Glutamatergic neuron (in vitro differentiated cells): Measurements from ENCODE around the gene GAS2. TPM values are rescaled to one million over a fixed set of nuclear protein-coding genes. Genes with fewer than 3 reads are reported as not detected.

Experiments used
- DNase-seq: peaks from one replicate; pipeline ENCODE4 v3.0.0; 2022
- H3K27ac Mint-ChIP-seq: one replicate; pipeline ENCODE4 v1.8.0; 2020; ENCODE audit warnings: mild to moderate bottlenecking, mixed read lengths, inconsistent platforms; ENCODE audit not compliant: unreplicated experiment
- H3K27me3 Mint-ChIP-seq: one replicate; pipeline ENCODE4 v1.8.0; 2020; ENCODE audit warnings: mild to moderate bottlenecking, moderate library complexity, mixed read lengths, inconsistent platforms; ENCODE audit not compliant: unreplicated experiment
- H3K36me3 Mint-ChIP-seq: one replicate; pipeline ENCODE4 v1.8.0; 2020; ENCODE audit warnings: mild to moderate bottlenecking, mixed read lengths, inconsistent platforms; ENCODE audit not compliant: unreplicated experiment
- H3K4me1 Mint-ChIP-seq: one replicate; pipeline ENCODE4 v1.8.0; 2020; ENCODE audit warnings: mild to moderate bottlenecking, low read depth, mixed read lengths, inconsistent platforms; ENCODE audit not compliant: unreplicated experiment
- H3K4me3 Mint-ChIP-seq: one replicate; pipeline ENCODE4 v1.8.0; 2020; ENCODE audit warnings: mild to moderate bottlenecking, mixed read lengths, inconsistent platforms; ENCODE audit not compliant: unreplicated experiment
- H3K9me3 Mint-ChIP-seq: one replicate; pipeline ENCODE4 v1.8.0; 2020; ENCODE audit warnings: mild to moderate bottlenecking, moderate library complexity, mixed read lengths, inconsistent platforms; ENCODE audit not compliant: unreplicated experiment
- long read RNA-seq: library from polyadenylated mRNA; unstranded; transcript quantifications from one replicate; pipeline ENCODE4 v2.0.0, GENCODE V29; 2020; ENCODE audit not compliant: unreplicated experiment
- total RNA-seq: library from RNA; stranded (reverse); fragmentation: NEBNext Ultra II Directional; extraction: Animal tissue kit (Norgen Biotek cat#: 25700); gene quantifications from one replicate; pipeline ENCODE4 v1.2.1, GENCODE V29; 2021; ENCODE audit not compliant: unreplicated experiment
- TF ChIP-seq, protein P1 (sequence below): fragments of 200-600 bp; sonication (generic); IDR thresholded peaks from one replicate; pipeline ENCODE4 v1.5.0; 2021; ENCODE audit not compliant: partially characterized antibody, unreplicated experiment

The GAS2 gene
- 11.7 TPM for total RNA-seq
- long read RNA-seq, partial matches to known transcripts = 1 of 5 reads
- long read RNA-seq, other reads (novel, unspliced or antisense) = 0 of 5 reads

DNA sequence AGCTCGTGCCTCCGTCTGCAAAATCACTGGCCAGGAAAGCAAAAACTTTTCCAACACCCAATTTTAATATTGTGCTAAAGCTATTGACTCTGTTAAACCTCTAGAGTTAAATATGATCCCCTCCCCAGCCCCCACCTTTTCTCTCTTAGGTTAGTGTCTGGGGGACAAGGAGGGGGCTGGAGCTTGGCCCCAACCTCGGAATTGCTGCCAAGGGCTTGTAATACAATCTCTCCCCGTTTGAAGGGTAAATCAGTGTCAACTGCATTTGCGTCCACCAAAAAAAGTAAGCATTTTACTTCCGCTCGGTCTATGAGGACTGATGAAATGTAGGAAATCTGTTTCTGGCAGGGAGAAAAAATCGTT is at the start of gene GAS2:
GAS2 (plus strand) TSS at position 287 of the 363 bp plus-strand sequence. CDS start 8,259 bp downstream, outside the sequence.
- Mint-ChIP-seq H3K4me1 (peaks cover 30% of the 10 kb centered on the region), H3K36me3 (no peaks in the 10 kb centered on the region), H3K4me3 (peak within 1 kb of the TSS; percentile 90), H3K27ac (peak within 1 kb of the TSS; percentile 59), H3K27me3 (peaks cover 4% of the 10 kb centered on the region), H3K9me3 (peaks cover 4% of the 10 kb centered on the region)
- TF ChIP-seq, protein P1, sequence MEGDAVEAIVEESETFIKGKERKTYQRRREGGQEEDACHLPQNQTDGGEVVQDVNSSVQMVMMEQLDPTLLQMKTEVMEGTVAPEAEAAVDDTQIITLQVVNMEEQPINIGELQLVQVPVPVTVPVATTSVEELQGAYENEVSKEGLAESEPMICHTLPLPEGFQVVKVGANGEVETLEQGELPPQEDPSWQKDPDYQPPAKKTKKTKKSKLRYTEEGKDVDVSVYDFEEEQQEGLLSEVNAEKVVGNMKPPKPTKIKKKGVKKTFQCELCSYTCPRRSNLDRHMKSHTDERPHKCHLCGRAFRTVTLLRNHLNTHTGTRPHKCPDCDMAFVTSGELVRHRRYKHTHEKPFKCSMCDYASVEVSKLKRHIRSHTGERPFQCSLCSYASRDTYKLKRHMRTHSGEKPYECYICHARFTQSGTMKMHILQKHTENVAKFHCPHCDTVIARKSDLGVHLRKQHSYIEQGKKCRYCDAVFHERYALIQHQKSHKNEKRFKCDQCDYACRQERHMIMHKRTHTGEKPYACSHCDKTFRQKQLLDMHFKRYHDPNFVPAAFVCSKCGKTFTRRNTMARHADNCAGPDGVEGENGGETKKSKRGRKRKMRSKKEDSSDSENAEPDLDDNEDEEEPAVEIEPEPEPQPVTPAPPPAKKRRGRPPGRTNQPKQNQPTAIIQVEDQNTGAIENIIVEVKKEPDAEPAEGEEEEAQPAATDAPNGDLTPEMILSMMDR = no peak
- no peak for DNase-seq

DNA sequence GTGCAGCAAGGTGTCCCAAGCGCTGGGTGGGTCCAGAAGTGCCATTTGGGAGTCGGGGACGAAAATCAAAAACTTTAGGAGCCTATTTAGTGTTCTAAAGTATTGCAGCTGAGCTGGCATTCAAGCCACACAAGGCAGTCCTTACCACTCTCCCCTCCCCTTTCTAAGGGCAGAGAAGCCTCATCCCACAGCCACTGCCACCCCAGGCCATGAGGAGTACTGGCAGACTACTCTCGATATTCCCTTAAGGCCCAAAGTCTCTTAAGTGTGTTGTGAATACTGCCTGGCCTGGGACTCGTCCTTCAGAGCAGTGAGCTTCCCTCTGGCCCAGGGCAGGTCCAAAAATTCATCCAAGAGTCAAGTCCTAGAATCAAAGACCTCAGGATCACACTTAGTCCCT is 48.5 kb upstream of the GAS2 start:
- H3K27ac Mint-ChIP-seq = no peak overlapping the region
- peaks cover 5% of the 10 kb centered on the region for H3K4me1 Mint-ChIP-seq
- peaks cover 5% of the 10 kb centered on the region for H3K9me3 Mint-ChIP-seq
- TF ChIP-seq, protein P1 = no peak
- peaks cover 19% of the 10 kb centered on the region for H3K36me3 Mint-ChIP-seq
- H3K27me3 Mint-ChIP-seq = no peaks in the 10 kb centered on the region
- H3K4me3 Mint-ChIP-seq = no peak overlapping the region
- DNase-seq = no peak

DNA sequence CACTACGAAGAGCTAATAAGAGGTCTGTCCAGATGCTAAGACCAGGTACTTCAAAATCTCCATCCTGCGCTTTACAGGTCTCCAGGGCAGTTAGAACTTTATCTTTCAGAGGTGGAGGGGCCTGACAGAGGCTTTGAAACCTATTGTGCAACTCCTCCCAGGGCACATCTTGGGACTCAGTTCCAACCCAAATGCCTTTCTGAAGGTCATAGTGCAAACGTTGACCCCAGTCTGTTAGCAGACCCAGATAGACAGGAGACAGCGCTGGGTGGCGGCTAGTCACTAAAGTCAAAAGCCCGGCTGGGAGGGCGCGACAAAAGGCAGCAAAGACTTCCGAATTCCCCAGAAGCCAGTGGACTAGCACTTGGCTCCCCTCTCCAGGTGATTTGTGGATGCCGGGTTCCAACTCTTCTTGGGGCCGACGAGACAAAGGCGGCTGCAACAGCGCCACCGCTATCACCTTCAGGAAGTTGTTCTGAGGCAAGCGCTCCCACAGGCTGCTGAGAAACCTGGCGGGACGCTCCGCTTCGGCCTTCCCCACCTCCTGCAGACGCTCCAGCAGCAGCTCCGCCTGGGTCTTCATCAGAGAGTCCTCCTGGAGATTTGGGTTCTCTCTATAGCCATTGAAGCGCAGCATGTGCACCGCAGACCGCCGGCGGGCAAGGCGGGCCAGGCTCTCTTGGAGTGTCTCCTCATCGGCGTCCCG is 41.5 kb upstream of the GAS2 start:
- Mint-ChIP-seq H3K4me1 (peaks cover 14% of the 10 kb centered on the region), H3K36me3 (no peaks in the 10 kb centered on the region), H3K27me3 (no peaks in the 10 kb centered on the region), H3K9me3 (peaks cover 7% of the 10 kb centered on the region), H3K4me3 (peak overlapping the region; percentile 98), H3K27ac (peak overlapping the region; percentile 99)
- peak; percentile 60 for DNase-seq
- TF ChIP-seq, protein P1 = no peak

DNA sequence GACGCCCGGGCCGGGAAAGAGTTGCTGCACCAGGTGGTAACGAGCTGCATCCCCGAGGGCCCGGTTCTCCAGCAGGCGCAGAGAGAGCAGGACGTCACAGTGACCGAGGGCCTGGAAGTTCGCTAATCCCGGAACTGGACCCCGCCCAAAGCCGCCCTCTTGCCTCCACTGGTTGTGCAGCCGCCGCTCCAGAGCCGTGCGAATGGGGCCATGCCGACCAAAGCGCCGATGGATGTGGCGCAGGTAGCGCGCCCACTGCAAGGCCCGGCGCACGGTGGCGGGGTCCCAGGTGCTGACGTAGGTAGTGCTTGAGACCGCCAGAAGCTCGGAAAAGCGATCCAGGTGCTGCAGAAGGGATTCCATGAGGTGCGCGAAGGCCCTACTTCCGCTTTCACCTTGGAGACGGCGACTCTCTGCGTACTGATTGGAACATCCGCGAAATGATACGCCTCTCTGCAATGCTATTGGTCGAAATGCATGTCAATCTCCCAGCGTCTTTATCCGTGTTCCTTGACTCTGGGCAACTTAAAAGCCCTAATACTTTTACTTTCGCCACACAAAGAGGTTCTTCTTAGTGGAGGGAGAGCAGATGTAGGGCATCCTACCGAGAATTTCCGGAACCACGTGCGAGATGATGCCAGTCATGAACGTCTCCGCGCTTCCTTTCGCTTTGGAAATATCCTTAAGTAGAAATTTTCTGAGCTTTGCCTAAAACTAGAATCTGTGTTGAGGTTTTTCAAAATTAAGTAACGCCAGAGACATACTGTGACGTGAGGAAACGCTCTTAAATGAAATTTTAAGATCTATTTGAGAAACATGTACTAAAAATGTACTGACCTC is 40.7 kb upstream of the GAS2 start, which contains the start of gene FANCF:
FANCF (minus strand) TSS at position 376 of the 840 bp plus-strand sequence; CDS start at position 363, 13 bp downstream.
- TF ChIP-seq, protein P1 = no peak
- peak; percentile 90 for DNase-seq
- H3K36me3 Mint-ChIP-seq = no peaks in the 10 kb centered on the region
- peak within 1 kb of the TSS; percentile 99 for H3K27ac Mint-ChIP-seq
- H3K9me3 Mint-ChIP-seq = peaks cover 7% of the 10 kb centered on the region
- H3K4me1 Mint-ChIP-seq = peaks cover 15% of the 10 kb centered on the region
- no peaks in the 10 kb centered on the region for H3K27me3 Mint-ChIP-seq
- H3K4me3 Mint-ChIP-seq = peak within 1 kb of the TSS; percentile 98
